K562 (cell line): ENCODE results near the gene CXCL12. TPM values are rescaled to one million over a fixed set of nuclear protein-coding genes. Genes with fewer than 3 reads are reported as not detected.

ENCODE experiments used
- SETDB1 ChIP-seq: IDR thresholded peaks from one replicate; pipeline ENCODE4 v1.6.1; 2012; ENCODE audit warnings: low read length, control low read depth, inconsistent platforms
- polyA plus RNA-seq, 8 experiments: library from polyadenylated mRNA; depleted of rRNA in 4 of 8; stranded (reverse) in 5 of 8; unstranded in 3 of 8; fragments of >200 nt; fragmentation: Nextera tagmentation in 2 of 8; fragmentation: Illumina TruSeq in 1 of 8; extraction: Ambion mirVana in 2 of 8; extraction: Trizol in 1 of 8; gene quantifications; 2 replicates each; pipeline versions ENCODE4 v1.2.1 to v1.2.3, GENCODE V29; 2011 to 2014; ENCODE audit warnings: inconsistent platforms in 1 of 8, missing spikeins in 1 of 8
- total RNA-seq, 7 experiments: library from RNA; depleted of rRNA in 6 of 7; stranded (reverse); fragments of >200 nt in 6 of 7; fragmentation: Illumina TruSeq in 2 of 7; extraction: Trizol in 2 of 7; gene quantifications; 2 replicates each; pipeline versions ENCODE4 v1.2.1 to v1.2.3, GENCODE V29; 2011 to 2021; ENCODE audit warnings: low replicate concordance in 1 of 7
- TF ChIP-seq, protein P1 (sequence below), 2 experiments: fragments of 450-650 bp; IDR thresholded peaks; 2 replicates each; pipeline ENCODE4 v1.6.1; 2016; ENCODE audit warnings: mild to moderate bottlenecking in 2 of 2, borderline replicate concordance in 1 of 2, low read depth in 1 of 2, moderate library complexity in 1 of 2

CXCL12 gene
- total and polyA plus RNA-seq, 9 of the 15 experiments (the other 6 are each of a cell fraction or from before 2014, with no cell fraction given) = 0.18 TPM; not detected in 8

DNA sequence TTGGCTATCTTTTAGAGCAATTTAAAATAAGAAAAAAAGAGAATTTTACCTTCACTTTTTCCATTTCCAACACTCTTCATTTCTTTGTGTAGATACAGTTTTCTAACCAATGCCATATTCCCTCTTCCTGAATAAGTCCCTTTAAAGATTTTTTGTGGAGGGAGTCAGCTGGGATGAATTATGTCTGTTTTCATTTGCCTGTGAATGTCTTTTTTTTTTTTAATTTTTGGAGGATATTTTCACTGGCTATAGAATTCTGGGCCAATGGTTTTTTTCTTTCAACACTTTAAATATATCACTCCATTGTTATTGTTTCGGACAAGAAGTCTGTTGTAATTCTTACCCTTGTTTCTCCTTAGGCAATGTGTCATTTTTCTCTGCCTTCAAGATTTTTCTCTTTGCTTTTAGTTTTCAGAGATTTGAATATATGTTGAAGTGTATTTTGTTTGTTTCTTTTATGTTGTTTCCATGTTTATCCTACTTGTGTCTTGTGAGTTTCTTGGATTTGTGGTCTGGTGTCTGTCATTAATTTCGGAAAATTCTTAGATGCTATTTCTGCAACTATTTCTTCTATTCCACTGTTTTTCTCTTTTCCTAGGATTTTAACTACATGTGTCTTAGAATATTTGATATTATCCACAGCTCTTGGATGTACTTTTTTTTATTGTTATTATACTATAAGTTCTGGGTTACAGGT, 20.0 kb upstream of the CXCL12 start (continued):
- TF ChIP-seq, protein P1, sequence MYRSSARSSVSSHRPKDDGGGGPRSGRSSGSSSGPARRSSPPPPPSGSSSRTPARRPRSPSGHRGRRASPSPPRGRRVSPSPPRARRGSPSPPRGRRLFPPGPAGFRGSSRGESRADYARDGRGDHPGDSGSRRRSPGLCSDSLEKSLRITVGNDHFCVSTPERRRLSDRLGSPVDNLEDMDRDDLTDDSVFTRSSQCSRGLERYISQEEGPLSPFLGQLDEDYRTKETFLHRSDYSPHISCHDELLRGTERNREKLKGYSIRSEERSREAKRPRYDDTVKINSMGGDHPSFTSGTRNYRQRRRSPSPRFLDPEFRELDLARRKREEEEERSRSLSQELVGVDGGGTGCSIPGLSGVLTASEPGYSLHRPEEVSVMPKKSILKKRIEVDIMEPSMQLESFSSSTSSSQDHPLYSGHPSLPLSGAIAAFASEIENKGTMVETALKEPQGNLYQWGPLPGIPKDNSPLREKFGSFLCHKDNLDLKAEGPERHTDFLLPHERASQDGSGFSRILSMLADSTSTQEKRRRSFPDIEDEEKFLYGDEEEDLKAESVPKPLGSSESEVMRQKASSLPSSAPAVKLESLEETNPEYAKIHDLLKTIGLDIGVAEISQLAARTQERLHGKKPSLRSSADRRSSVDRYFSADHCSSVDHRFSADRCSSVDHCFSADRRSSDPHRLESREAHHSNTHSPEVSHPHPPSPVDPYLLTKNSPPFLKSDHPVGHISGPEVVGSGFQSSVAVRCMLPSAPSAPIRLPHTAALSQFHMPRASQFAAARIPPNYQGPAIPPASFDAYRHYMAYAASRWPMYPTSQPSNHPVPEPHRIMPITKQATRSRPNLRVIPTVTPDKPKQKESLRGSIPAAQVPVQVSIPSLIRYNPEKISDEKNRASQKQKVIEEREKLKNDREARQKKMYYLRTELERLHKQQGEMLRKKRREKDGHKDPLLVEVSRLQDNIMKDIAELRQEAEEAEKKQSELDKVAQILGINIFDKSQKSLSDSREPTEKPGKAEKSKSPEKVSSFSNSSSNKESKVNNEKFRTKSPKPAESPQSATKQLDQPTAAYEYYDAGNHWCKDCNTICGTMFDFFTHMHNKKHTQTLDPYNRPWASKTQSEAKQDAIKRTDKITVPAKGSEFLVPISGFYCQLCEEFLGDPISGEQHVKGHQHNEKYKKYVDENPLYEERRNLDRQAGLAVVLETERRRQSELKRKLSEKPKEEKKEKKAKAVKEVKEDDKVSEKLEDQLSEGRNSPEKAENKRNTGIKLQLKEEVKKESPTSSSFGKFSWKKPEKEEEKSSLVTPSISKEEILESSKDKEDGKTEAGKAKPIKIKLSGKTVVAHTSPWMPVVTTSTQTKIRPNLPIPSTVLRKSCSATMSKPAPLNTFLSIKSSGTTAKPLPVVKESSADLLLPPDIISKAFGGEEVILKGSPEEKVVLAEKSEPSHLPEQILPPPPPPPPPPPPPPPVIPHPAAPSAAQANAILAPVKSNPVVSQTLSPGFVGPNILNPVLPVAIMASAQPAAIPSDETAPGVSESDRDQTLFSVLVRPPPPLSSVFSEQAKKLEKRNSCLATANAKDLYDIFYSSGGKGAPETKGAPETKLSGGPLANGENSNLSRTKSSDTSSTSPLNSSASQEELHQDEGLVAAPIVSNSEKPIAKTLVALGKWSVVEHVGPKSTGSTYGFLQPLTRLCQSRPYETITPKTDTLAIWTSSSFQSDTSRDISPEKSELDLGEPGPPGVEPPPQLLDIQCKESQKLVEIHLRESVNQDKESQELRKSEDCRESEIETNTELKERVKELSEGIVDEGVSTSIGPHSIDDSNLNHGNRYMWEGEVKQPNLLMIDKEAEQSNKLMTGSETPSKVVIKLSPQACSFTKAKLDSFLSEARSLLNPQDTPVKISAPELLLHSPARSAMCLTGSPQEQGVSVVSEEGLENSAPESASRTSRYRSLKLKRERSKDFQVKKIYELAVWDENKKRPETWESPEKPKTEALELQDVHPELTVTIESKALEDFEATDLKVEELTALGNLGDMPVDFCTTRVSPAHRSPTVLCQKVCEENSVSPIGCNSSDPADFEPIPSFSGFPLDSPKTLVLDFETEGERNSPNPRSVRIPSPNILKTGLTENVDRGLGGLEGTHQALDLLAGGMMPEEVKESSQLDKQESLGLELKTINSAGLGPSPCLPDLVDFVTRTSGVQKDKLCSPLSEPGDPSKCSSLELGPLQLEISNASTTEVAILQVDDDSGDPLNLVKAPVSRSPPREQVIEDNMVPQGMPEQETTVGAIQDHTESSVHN (IDR thresholded peaks at IDR 0.05; ENCODE audit: borderline replicate concordance in 1 of 2, low read depth in 1 of 2) = no peak
- no peak for TF ChIP-seq SETDB1
- TF ChIP-seq, all 486 proteins: peak for 0
